Hair follicular keratinocyte (primary cell): ENCODE measurements around the gene CPPED1. TPM values are rescaled to one million over a fixed set of nuclear protein-coding genes. Genes with fewer than 3 reads are reported as not detected.

Experiments
- total RNA-seq: library from RNA; depleted of rRNA; stranded (reverse); fragments of >200 nt; gene quantifications from 2 replicates; pipeline ENCODE4 v1.2.3, GENCODE V29; 2015

CPPED1 gene, protein sequence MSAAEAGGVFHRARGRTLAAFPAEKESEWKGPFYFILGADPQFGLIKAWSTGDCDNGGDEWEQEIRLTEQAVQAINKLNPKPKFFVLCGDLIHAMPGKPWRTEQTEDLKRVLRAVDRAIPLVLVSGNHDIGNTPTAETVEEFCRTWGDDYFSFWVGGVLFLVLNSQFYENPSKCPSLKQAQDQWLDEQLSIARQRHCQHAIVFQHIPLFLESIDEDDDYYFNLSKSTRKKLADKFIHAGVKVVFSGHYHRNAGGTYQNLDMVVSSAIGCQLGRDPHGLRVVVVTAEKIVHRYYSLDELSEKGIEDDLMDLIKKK
- total RNA-seq, result 1.3 and 4.5 TPM in 2 replicates

DNA sequence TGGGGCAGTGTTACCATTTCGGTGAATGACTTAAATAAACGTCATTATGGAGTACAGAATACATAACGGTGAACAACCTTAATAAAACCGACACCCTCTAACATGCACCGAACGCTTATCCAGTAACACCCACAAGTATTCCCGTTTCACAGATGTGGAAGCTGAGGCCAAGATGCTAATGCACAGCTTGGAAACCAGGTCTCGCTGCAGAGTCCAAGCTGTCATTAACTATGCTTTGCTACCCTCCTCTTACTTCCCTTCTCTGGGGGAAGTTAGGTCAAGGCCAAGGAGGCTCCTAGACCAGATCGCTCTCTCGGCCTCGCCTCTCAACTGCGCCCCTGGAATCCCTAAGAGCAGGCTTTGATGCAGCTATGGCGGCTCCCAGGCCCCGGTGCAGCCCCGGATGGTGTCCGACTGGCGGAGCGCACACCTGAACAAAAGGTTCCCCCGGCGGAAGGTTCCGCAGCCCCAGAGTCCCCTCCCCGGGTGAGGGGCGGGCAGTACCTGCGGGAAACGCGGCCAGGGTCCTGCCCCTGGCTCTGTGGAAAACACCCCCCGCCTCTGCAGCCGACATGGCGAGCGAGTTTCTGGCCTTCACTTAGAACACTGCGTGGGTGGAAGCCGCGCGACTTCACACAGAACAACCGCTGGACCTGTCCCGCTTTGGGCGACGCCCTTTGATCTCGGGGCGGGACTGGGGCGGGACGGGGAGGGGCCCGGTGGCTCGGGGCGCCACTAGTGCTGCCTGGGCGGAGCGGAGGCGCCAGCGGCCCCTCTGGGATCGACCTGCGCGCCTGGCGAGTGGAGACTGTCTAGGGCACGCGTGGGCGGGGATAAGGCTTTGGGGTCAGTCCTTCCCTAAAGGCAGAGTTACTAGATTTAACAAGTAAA is at the start of gene CPPED1:
Gene CPPED1 (minus strand): TSS at position 685 of the 891 bp plus-strand sequence. CDS start 111 bp downstream, at position 574.

Other genes with a start within 250 kb of the CPPED1 start
- gene SHISA9, start 97.7 kb upstream of the CPPED1 start, total RNA-seq, result under 0.01 and 0.30 TPM in 2 replicates